ENCODE measurements around the gene CELSR1. TPM values are rescaled to one million over a fixed set of nuclear protein-coding genes. Genes with fewer than 3 reads are reported as not detected.

CELSR1 gene, protein sequence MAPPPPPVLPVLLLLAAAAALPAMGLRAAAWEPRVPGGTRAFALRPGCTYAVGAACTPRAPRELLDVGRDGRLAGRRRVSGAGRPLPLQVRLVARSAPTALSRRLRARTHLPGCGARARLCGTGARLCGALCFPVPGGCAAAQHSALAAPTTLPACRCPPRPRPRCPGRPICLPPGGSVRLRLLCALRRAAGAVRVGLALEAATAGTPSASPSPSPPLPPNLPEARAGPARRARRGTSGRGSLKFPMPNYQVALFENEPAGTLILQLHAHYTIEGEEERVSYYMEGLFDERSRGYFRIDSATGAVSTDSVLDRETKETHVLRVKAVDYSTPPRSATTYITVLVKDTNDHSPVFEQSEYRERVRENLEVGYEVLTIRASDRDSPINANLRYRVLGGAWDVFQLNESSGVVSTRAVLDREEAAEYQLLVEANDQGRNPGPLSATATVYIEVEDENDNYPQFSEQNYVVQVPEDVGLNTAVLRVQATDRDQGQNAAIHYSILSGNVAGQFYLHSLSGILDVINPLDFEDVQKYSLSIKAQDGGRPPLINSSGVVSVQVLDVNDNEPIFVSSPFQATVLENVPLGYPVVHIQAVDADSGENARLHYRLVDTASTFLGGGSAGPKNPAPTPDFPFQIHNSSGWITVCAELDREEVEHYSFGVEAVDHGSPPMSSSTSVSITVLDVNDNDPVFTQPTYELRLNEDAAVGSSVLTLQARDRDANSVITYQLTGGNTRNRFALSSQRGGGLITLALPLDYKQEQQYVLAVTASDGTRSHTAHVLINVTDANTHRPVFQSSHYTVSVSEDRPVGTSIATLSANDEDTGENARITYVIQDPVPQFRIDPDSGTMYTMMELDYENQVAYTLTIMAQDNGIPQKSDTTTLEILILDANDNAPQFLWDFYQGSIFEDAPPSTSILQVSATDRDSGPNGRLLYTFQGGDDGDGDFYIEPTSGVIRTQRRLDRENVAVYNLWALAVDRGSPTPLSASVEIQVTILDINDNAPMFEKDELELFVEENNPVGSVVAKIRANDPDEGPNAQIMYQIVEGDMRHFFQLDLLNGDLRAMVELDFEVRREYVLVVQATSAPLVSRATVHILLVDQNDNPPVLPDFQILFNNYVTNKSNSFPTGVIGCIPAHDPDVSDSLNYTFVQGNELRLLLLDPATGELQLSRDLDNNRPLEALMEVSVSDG (N-terminal part only)
- 0.09 and 0.38 TPM in 2 replicates for total RNA-seq

DNA sequence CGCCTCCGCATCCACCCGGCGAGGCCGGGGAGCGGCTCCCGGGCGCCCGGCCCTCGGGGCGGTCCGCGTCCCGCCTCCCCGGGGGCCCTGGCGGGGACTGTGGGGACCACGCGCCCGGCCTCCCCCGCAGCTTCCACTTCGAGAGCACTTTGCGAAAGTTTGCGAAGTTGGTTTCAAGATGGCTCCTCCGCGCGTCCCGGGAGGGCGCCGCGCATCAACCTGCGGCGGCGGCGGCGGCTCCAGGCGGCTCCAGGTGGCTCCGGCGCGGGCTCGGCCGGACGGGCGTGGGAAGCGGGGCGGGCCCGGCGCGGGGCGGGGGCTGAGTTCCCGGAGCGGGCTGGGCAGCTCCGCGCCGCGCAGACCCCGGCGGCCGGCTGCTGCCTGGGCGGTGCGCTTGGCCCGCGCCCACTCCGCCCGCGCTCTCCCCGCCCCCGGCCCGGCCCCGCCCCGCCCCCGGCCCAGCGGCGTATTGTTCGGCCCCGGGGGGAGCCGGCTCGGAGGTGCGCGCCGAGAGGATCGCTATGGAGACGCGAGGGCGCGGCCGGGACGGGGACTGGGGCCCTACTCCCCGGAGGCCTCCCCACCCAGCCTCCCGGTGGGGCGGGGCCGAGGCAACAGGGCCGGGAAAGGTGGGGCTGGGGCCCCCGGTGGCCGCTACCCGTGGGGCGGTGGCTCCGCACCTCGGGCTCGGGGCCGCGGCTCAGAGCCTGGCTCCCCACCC lies at the start of gene CELSR1:
Gene CELSR1, minus strand, starts transcription at position 396 of the 721 bp plus-strand sequence. CDS start 450 bp downstream, outside the sequence.

DNA sequence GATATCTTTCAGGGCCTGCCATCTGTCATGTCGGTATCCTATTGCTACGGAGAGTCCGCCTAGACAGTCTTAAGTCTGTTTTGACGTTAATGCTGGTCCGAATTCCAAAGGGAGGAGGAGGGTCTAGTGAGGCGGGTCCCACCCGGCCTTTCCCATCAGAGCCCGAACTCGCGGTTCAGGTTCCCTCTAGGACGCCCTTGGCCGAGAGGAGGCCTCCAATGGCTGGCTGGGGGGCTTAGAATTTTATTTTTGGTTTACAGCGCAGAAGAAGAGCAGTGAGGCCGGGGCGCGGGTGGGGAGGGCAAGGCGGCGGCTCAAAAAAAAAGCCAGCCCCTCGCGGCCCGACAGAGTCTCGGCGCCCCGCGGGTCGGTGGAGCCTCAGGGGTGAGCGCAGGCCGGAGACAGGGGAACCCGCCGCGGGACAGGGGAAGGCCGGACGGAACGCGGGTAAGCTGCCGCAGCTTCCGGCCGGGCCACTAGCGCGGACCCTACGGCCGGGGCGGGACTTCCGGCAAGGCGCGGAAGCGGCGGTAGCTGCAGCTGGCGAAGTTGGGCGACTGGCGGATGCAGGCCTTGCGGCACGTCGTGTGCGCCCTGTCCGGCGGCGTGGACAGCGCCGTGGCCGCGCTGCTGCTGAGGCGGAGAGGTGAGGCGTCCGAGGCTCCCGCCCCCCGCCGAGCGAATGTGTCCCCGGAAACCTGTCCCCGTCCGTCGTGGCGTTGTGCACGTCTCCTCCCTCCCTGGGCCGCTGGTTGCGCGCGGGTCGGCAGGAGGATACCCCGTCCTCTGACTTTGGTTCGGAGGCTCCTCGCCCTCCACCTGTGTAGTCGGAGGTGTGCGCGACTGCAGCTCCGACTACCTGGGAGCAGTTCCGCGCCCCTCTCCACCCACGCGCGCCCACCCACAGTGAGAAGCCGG lies 202.0 kb downstream of the CELSR1 start, which contains the start of gene TRMU:
Gene TRMU, plus strand, starts transcription at position 514 of the 918 bp plus-strand sequence. Its CDS starts 51 bp downstream, at position 565.

Other genes starting within 250 kb of the CELSR1 start
- gene GTSE1, start 240.8 kb downstream of the CELSR1 start, total RNA-seq, result 3.6 and 8.3 TPM in 2 replicates
- 35.1 and 36.0 TPM in 2 replicates for gene TRMU, start 201.9 kb downstream of the CELSR1 start, total RNA-seq
- gene GRAMD4, start 82.8 kb upstream of the CELSR1 start, total RNA-seq, result 12.3 and 12.8 TPM in 2 replicates
- 79.0 and 97.0 TPM in 2 replicates for gene CERK, start 200.6 kb upstream of the CELSR1 start, total RNA-seq
- 15.5 and 16.1 TPM in 2 replicates for gene TBC1D22A, start 225.0 kb upstream of the CELSR1 start, total RNA-seq

Data from endothelial cell of coronary artery (primary cell).